Progenitor cell of endocrine pancreas (in vitro differentiated cells): ENCODE data around the gene DLGAP4. TPM values are rescaled to one million over a fixed set of nuclear protein-coding genes. Genes with fewer than 3 reads are reported as not detected.

Source experiments
- DNase-seq: peaks from one replicate; pipeline ENCODE4 v3.0.0; 2021; ENCODE audit warnings: low spot score; ENCODE audit not compliant: unreplicated experiment
- H3K27ac Mint-ChIP-seq: 2 replicates; pipeline ENCODE4 v1.8.0; 2021; ENCODE audit warnings: mild to moderate bottlenecking, moderate library complexity, mixed read lengths
- H3K27me3 Mint-ChIP-seq: 2 replicates; pipeline ENCODE4 v1.8.0; 2021; ENCODE audit warnings: mixed read lengths
- H3K36me3 Mint-ChIP-seq: 2 replicates; pipeline ENCODE4 v1.8.0; 2022; ENCODE audit warnings: mixed read lengths; ENCODE audit not compliant: insufficient read depth
- H3K4me1 Mint-ChIP-seq: 2 replicates; pipeline ENCODE4 v1.8.0; 2021; ENCODE audit warnings: low read depth, mixed read lengths
- H3K4me3 Mint-ChIP-seq: 2 replicates; pipeline ENCODE4 v1.8.0; 2021; ENCODE audit warnings: low read depth, mild to moderate bottlenecking, moderate library complexity, mixed read lengths
- H3K9me3 Mint-ChIP-seq: 2 replicates; pipeline ENCODE4 v1.8.0; 2021; ENCODE audit warnings: low read depth, mixed read lengths
- CTCF ChIP-seq: fragments of 200-600 bp; sonication (generic); IDR thresholded peaks from one replicate; pipeline ENCODE4 v1.5.0; 2021; ENCODE audit warnings: antibody characterized with exemption, mild to moderate bottlenecking; ENCODE audit not compliant: unreplicated experiment
- total RNA-seq: library from RNA; stranded (reverse); gene quantifications from 2 replicates; pipeline ENCODE4 v1.2.1, GENCODE V29; 2021

Gene DLGAP4
- total RNA-seq, 1 donor from 2014 or later = 109 TPM

GRCh38 chr20:36336954-36337704, 31.0 kb downstream of the DLGAP4 start:
- peaks cover 29% of the 10 kb centered on the region for H3K27me3 Mint-ChIP-seq
- no peak for TF ChIP-seq CTCF
- no peak overlapping the region for H3K27ac Mint-ChIP-seq
- no peaks in the 10 kb centered on the region for H3K9me3 Mint-ChIP-seq
- H3K36me3 Mint-ChIP-seq = no peaks in the 10 kb centered on the region
- no peak for DNase-seq
- H3K4me3 Mint-ChIP-seq = no peak overlapping the region
- no peaks in the 10 kb centered on the region for H3K4me1 Mint-ChIP-seq

DNA sequence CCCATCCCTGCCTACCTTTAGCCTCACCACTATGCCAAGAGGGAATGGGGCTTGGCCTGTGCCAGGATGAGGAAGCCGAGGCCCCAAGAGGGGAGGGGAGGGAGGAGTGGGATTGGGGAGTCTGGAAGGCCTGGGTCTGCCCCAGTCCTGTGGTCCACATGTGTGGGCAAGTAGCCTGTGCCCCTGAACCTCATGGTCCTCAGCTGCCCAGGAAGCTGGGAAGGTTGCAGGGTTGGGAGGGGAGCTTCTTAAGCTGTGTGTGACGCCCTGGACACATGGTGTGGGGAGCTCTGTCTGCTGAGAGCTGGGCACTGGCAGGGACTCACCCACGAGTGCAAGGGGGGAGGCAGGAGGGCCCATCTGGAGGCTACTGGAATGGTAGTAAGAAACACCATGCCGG, 31.7 kb downstream of the DLGAP4 start:
- Mint-ChIP-seq H3K9me3 (no peaks in the 10 kb centered on the region), H3K27me3 (peaks cover 25% of the 10 kb centered on the region), H3K36me3 (no peaks in the 10 kb centered on the region), H3K4me3 (no peak overlapping the region), H3K27ac (no peak overlapping the region), H3K4me1 (no peaks in the 10 kb centered on the region)
- no peak for DNase-seq
- TF ChIP-seq CTCF = no peak

GRCh38 chr20:36339646-36340592, 33.8 kb downstream of the DLGAP4 start:
- no peak overlapping the region for H3K27ac Mint-ChIP-seq
- H3K27me3 Mint-ChIP-seq = peaks cover 6% of the 10 kb centered on the region
- DNase-seq = no peak
- no peaks in the 10 kb centered on the region for H3K36me3 Mint-ChIP-seq
- no peak for TF ChIP-seq CTCF
- no peaks in the 10 kb centered on the region for H3K9me3 Mint-ChIP-seq
- no peak overlapping the region for H3K4me3 Mint-ChIP-seq
- H3K4me1 Mint-ChIP-seq = no peaks in the 10 kb centered on the region

- no peak for DNase-seq
- Mint-ChIP-seq H3K4me3 (no peak overlapping the region), H3K27me3 (peaks cover 5% of the 10 kb centered on the region), H3K9me3 (no peaks in the 10 kb centered on the region), H3K4me1 (no peaks in the 10 kb centered on the region), H3K36me3 (no peaks in the 10 kb centered on the region), H3K27ac (no peak overlapping the region)
- no peak for TF ChIP-seq CTCF
These were observed 34.5 kb downstream of the DLGAP4 start for GRCh38 chr20:36340593-36340990.

DNA sequence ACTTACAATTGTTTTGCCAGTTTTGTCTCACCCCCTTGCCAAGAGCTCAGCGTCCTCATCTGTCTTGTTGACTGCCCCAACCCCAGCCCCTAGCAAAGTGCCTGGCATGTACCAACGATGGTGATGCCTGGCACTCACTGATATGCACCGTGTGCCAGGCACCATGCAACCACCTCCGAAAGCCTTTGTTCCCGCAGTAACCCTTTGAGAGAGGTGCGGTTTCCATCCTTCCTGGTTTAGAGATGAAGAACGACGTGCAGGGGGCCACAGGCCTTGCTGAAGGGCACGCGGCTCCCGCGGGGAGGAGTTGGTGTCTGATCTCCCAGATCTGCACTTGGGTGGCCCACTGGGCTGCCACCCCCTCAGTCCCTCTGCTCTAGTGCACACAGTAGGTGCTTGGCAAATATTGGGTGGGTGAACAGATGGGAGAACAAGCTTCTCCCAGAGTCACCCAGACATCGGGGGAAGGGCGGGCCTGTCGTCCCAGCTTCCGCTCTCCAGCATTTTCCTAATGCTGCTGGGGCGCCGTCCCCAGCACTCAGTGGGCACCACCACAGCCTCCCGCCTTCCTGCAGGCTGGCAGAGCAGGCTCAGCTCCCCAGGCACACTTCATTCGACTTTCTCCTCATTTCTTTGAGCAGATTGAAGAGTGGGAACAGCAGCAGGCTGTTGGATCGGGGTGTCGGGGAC, 35.3 kb downstream of the DLGAP4 start:
- H3K36me3 Mint-ChIP-seq = no peaks in the 10 kb centered on the region
- no peak overlapping the region for H3K27ac Mint-ChIP-seq
- H3K4me1 Mint-ChIP-seq = no peaks in the 10 kb centered on the region
- H3K4me3 Mint-ChIP-seq = no peak overlapping the region
- TF ChIP-seq CTCF = no peak
- DNase-seq = no peak
- no peaks in the 10 kb centered on the region for H3K27me3 Mint-ChIP-seq
- H3K9me3 Mint-ChIP-seq = no peaks in the 10 kb centered on the region
